Measurements from ENCODE around the gene TMEM53.

Gene TMEM53

DNA sequence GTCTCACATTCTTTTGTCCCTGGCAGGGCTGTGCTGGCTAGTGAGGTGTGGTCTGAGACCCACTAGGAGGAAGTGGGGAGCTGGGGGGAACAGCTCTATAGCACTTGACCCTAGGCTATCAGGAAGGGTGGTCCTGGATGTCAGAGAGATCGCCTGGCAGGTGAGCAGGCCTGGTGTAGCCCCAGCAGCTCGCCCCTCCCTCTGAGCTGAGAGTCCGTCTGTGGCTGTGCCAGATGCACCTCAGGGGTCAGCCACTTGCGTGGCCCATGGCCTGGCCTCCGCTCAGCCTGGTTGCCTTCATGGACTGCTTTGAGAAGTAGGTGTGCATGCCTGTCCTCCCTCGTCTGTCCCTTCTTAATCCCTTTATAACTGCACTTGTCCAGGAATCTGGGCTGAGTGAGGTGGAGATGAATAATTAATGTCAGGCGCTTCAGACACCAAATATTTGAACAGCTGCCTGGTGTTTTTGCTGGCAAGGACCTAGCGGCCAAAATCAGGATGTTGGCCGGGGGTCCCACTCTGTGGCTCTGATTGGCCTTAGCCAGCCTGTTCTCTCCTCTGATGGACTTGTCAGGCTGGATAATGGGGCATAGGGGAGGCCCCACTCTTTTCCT, 30.5 kb downstream of the TMEM53 start:
- Mint-ChIP-seq H3K4me1 (no peaks in the 10 kb centered on the region), H3K27ac (no peak overlapping the region), H3K27me3 (no peaks in the 10 kb centered on the region), H3K9me3 (no peaks in the 10 kb centered on the region), H3K36me3 (peaks cover 36% of the 10 kb centered on the region), H3K4me3 (no peak overlapping the region)
- CTCF ChIA-PET: interaction anchor here (3.7 kb wide), 1 partner anchor 9 kb away, joined by 28 read pairs; no protein-coding TSS in a partner anchor
- DNase-seq: no peak

DNA sequence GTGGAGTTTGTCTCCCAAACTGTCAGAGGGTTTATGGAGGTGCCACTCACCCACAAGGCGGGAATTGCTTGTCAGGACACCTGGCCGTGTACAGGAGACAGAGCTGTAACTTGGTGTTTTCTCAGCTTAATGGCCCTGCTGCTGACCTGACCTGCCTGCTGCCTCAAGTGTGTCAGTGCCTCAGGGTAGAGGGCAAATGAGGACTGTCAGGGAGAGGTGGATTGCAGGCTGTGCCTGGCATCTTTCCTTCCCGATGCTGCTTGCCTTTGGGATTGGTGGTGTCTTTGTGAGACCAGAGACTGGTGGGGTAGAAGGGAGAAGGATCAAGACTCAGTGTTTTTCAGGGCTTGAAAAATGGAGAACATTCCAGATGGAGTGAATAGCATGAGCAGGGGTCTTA, 31.4 kb downstream of the TMEM53 start:
- no peaks in the 10 kb centered on the region for H3K4me1 Mint-ChIP-seq
- DNase-seq: no peak
- no peak overlapping the region for H3K4me3 Mint-ChIP-seq
- peaks cover 38% of the 10 kb centered on the region for H3K36me3 Mint-ChIP-seq
- no peaks in the 10 kb centered on the region for H3K9me3 Mint-ChIP-seq
- CTCF ChIA-PET: interaction anchor here (1.2 to 3.7 kb wide), 3 partner anchors 10 to 48 kb away, joined by 3 to 28 read pairs (median 4); no protein-coding TSS in a partner anchor
- no peaks in the 10 kb centered on the region for H3K27me3 Mint-ChIP-seq
- H3K27ac Mint-ChIP-seq: no peak overlapping the region

DNA sequence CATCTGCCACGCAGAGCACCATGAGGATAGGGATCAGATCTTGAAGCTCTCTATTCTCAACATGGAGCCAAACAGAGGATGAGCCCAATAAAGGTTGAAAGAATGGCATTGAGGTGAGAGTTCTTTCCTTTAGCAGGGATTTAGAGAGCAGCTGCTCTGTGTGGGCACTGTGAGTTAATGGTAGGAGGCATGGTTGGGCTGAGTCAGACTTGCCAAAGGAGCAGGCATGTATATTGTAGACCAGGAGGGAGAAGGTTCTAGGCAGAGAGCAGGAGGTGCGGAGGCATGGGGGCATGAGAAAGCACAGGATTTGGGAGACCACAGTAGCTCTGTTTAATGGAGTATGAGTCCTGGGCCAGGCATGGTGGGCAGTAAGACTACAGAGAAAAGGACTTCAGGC, 32.0 kb downstream of the TMEM53 start:
- H3K4me3 Mint-ChIP-seq: no peak overlapping the region
- H3K4me1 Mint-ChIP-seq: no peaks in the 10 kb centered on the region
- no peaks in the 10 kb centered on the region for H3K9me3 Mint-ChIP-seq
- no peaks in the 10 kb centered on the region for H3K27me3 Mint-ChIP-seq
- H3K36me3 Mint-ChIP-seq: peaks cover 37% of the 10 kb centered on the region
- no peak overlapping the region for H3K27ac Mint-ChIP-seq
- DNase-seq: no peak
- CTCF ChIA-PET: interaction anchor here (1.1 to 3.7 kb wide), 6 partner anchors 8 to 47 kb away, joined by 3 to 28 read pairs (median 3); no protein-coding TSS in a partner anchor

DNA sequence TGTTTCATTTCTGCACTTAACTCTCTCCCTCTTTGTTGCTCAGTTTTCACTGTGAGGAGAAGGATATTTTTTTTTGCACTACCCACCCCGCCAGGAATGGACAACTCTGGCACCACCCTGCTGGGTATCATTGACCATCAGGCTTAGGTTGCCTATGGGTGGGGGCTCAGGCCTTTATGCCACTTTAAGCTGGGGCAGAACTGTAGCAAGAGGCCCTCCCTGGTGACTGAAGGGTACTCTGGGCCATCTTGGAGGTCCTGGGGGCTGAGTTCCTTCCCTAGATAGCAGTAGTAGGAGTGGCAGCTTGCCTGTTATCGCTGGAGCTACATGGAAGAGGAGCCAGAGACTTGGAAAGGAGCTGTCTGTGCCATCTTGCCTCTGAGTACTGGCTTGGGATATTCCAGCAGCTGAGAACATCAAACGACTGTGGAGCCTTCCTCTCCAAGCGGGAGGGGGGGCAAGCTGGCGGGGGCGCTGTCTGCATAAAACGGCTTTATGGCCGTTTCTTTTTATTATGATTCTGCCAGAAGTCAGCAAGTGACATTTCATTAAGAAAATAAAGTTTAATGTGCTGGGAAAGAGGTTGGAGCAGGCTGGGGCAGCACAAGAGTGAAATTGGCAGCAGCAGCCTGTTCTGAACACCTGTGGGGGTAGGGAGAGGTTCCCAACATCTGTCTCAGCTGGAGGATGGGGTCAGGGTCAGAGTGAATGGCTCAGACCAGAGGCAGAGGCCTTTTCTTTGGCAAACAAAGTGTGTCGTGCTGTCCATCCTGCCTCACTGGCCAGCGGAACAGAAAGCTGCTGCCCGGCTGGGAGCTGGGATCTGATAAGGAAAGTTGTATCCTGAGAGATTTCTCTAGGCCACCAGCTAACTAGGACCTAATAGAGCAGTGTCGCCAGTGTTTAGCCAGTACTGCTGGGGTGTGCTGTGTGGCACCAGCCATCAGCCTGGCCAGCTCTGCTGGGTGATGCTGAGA, 32.9 kb downstream of the TMEM53 start:
- Mint-ChIP-seq H3K36me3 (peaks cover 44% of the 10 kb centered on the region), H3K27me3 (no peaks in the 10 kb centered on the region), H3K4me1 (no peaks in the 10 kb centered on the region), H3K9me3 (no peaks in the 10 kb centered on the region), H3K27ac (no peak overlapping the region), H3K4me3 (no peak overlapping the region)
- CTCF ChIA-PET: interaction anchor here (1.1 to 3.7 kb wide), 5 partner anchors 9 to 14 kb away, joined by 3 to 28 read pairs (median 3); no protein-coding TSS in a partner anchor
- DNase-seq: no peak

DNA sequence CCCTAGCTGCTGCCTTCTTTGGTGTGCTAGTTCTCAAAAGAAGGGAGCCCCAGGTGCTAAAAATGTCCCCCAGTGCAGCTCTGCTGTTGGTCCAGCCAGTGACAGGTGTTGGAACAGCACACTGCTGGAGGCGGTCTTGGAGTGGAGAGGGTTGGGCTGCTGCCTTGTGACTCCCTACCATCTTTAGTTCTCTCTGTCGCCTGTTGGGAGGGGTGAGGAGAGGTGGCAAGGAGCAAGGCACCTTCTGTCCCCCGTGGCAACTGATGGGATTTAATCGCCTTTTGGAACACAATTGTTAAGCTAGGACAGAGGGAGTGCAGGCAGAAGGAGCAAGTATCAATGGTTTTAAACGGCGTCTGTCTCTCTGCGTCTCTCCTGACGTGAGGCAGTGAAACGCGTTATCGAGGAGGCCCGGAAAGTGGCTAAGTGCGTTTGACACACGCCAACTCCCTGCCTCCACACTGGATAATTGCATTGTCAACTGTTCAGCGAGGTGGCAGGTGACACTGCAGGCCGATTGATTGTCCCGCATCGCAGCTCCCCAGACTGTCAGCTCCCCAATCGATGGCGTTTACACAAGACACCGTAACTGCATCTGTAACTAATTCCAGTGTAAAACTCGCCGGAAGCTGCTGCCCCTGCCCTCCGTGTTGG, 34.0 kb downstream of the TMEM53 start:
- no peak overlapping the region for H3K27ac Mint-ChIP-seq
- H3K9me3 Mint-ChIP-seq: no peaks in the 10 kb centered on the region
- no peaks in the 10 kb centered on the region for H3K27me3 Mint-ChIP-seq
- H3K4me3 Mint-ChIP-seq: no peak overlapping the region
- CTCF ChIA-PET: interaction anchor here (3.2 kb wide), 1 partner anchor 12 kb away, joined by 14 read pairs; no protein-coding TSS in a partner anchor
- peaks cover 48% of the 10 kb centered on the region for H3K36me3 Mint-ChIP-seq
- DNase-seq: no peak
- no peaks in the 10 kb centered on the region for H3K4me1 Mint-ChIP-seq

DNA sequence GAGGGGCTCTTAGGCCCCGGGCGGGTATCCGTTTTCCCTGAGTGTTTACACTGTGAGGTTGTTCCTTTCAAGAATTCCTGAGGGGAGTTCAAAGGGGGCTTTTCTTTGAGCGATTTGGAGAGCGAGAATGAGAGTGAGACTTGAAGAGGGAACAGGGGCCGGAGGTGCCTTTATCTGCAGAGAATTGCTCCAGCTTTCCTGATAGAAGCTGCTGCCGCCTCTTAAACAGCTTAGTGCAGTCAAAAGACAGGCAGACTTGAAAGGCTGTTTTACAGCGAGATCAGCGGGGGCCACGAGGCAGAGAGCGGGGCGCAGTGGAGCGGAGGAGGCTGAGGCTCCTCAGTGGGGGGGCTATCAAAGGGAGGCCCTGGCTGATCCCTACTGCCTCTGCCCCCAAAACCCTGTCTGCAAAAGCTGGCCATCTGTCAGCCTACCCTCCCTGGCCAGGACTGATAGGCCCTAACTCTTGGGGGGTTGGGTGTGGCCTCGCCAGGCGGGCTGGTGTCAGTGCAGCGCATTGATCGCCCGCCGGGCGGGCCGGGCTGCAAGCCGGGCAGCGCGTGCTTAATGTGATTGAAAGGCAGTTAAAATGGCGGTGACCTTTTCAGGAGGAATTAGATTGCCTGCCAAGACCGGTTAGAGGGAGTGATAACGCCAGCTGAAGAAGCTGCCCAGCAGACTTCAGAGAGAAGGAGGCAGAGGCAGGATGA, 36.4 kb downstream of the TMEM53 start:
- no peak for DNase-seq
- Mint-ChIP-seq H3K4me3 (no peak overlapping the region), H3K4me1 (peaks cover 23% of the 10 kb centered on the region), H3K27ac (no peak overlapping the region), H3K36me3 (peaks cover 50% of the 10 kb centered on the region), H3K9me3 (no peaks in the 10 kb centered on the region), H3K27me3 (no peaks in the 10 kb centered on the region)
- CTCF ChIA-PET: interaction anchor here (0.9 to 3.2 kb wide), 2 partner anchors 14 to 22 kb away, joined by 3 to 14 read pairs; no protein-coding TSS in a partner anchor

DNA sequence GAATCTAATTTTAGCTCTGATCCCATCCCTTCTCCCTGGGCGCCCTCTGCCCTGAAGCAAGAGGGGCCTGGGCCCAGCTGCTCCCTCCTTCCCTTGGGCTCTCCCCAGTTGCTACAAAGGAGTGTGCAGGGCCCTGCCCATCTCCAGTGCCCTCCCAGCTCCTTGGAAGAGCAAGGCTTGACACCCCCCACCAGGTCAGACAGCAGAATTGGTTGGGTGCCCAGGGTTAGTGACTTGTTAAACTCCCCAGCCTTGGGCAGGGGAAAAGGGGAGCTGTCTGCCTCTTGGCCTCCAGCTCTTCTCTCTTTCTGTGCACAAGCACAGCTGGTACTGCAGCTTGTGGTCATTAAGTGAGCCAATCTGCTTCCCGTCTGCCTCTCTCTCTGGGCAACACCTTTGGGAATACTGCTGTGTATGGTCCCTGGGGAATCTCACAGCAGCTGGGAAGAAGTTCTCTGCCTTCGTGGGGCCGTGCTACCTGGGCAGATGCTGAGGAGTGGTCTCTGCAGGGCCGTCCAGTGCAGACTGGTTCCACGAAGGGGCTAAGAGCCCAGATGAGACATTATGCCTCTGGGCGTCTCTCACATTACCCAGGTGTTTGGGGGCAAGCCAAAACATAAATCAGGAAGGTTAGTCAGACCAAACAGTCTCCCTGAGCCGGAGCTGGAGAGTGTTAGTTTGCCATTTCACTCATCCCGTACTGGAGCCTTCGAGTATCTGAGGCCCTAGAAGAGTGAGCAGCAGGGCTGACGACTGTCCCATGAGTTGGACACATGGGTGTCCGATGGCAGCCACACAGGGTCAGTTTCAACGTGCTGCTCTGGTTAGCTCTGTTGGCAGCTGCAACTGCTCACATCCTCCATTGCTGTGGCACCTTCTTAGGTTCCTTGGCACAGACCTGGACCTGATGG, 37.3 kb downstream of the TMEM53 start:
- H3K4me3 Mint-ChIP-seq: no peak overlapping the region
- no peaks in the 10 kb centered on the region for H3K27me3 Mint-ChIP-seq
- no peaks in the 10 kb centered on the region for H3K9me3 Mint-ChIP-seq
- CTCF ChIA-PET: interaction anchor here (0.8 to 1.0 kb wide), 2 partner anchors 16 to 43 kb away, joined by 3 to 4 read pairs; no protein-coding TSS in a partner anchor
- H3K36me3 Mint-ChIP-seq: peaks cover 48% of the 10 kb centered on the region
- no peak for DNase-seq
- peaks cover 29% of the 10 kb centered on the region for H3K4me1 Mint-ChIP-seq
- H3K27ac Mint-ChIP-seq: no peak overlapping the region

DNA sequence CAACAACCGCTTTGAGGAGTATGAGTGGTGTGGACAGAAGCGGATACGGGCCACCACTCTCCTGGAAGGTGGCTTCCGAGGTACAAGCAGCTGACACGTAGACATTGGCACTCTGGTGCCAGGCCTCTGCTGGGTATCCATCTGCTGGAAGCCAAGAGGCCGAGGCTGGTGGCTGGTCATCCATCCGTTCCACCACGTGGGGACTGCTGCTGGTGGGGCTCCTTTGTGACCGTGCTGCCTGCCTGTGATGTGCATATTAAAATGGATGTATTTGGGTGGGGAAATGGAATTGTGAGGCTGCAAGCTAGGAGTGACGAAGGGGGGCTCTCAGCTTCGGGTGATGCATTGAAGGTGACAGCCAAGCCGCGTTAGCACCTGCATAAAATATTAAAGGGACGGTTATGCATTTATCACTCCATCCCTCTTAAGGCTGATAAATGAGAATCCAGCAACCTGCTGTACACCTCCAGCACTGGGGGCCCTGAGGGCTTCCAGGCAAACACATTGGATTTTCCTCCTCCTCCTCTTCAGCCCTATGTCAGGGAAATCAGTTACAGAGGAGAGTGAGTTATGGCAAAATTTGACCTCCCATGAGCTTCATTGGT, 38.1 kb downstream of the TMEM53 start:
- DNase-seq: no peak
- H3K9me3 Mint-ChIP-seq: no peaks in the 10 kb centered on the region
- H3K27me3 Mint-ChIP-seq: no peaks in the 10 kb centered on the region
- no peak overlapping the region for H3K4me3 Mint-ChIP-seq
- CTCF ChIA-PET: interaction anchor here (0.8 to 1.0 kb wide), 2 partner anchors 17 to 42 kb away, joined by 3 to 4 read pairs; no protein-coding TSS in a partner anchor
- peaks cover 32% of the 10 kb centered on the region for H3K4me1 Mint-ChIP-seq
- no peak overlapping the region for H3K27ac Mint-ChIP-seq
- peaks cover 48% of the 10 kb centered on the region for H3K36me3 Mint-ChIP-seq

DNA sequence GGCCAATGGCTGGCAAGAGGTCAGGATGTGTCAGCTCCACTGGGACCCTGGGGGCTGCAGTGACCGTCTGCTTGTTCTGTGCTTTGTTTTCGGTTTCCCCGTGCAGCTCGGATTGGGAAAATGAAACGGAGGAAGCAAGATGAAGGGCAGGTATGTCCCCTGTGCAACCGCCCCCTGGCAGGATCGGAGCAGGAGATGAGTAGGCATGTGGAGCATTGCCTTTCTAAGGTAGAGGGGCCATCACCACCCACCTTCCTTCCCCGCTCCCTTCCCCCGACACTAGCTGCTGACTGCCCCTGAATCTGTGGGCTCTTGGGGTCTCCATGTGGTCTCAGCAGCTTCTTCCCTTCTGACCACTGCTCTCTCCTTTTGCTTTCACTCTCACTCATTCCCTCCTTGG, 38.8 kb downstream of the TMEM53 start:
- no peaks in the 10 kb centered on the region for H3K9me3 Mint-ChIP-seq
- CTCF ChIA-PET: no interaction called here
- DNase-seq: no peak
- peaks cover 39% of the 10 kb centered on the region for H3K4me1 Mint-ChIP-seq
- no peak overlapping the region for H3K4me3 Mint-ChIP-seq
- H3K27ac Mint-ChIP-seq: no peak overlapping the region
- H3K27me3 Mint-ChIP-seq: no peaks in the 10 kb centered on the region
- H3K36me3 Mint-ChIP-seq: peaks cover 52% of the 10 kb centered on the region

DNA sequence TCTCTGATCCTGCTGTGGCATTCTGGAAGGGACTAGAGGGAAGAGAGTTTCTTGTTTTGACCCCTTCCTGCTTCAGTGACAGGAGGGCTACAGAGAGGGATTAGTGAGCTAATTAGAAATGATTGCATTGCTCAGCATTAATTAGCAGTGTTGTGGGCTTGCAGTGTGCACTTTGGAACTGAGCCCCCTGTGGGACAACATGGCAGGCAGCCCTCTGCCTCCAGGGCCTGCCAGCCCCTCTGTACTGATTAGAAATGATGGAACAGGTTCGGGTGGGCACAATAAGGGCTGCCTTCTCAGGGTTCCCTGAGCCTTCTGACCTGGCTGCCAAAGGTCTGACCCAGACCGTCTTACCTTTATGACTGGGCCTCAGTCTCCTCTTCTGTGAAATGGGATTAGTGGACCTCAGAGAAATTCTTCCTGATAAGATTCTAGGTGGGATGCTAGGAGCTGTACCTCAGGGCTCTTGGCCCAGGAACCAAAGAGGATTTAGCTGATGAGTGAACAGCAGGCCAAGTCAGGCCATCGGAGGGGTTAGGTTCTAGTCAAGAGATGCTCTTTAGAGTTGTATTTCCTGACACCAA, 39.6 kb downstream of the TMEM53 start:
- CTCF ChIA-PET: interaction anchor here (2.5 kb wide), 1 partner anchor 18 kb away, joined by 25 read pairs; no protein-coding TSS in a partner anchor
- Mint-ChIP-seq H3K4me1 (peaks cover 41% of the 10 kb centered on the region), H3K4me3 (no peak overlapping the region), H3K36me3 (peaks cover 52% of the 10 kb centered on the region), H3K27me3 (no peaks in the 10 kb centered on the region), H3K27ac (no peak overlapping the region), H3K9me3 (no peaks in the 10 kb centered on the region)
- no peak for DNase-seq

DNA sequence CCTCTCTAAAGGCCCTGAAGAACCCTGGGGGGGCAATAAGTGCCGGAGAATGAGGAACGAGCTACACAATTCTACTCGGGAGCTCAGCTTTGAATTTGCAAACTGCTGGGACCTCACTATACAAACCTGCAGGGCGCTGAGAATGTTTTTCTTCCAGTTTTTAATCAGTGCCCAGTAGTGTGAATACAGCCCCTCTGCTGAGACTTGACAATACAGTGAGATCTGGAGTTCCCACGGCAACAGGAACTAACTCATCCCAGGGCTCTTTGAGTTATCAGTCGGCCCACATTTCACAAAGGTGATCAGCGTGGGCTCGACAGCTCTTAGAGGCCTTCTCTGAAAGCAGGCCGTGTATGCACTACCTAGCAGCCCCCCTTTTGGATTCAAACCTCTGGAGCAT, 41.7 kb downstream of the TMEM53 start:
- Mint-ChIP-seq H3K9me3 (no peaks in the 10 kb centered on the region), H3K27me3 (no peaks in the 10 kb centered on the region), H3K4me3 (peak overlapping the region; percentile 84), H3K4me1 (peaks cover 41% of the 10 kb centered on the region), H3K27ac (peak overlapping the region; percentile 97), H3K36me3 (peaks cover 43% of the 10 kb centered on the region)
- no peak for DNase-seq
- CTCF ChIA-PET: interaction anchor here (1.3 to 2.5 kb wide), 2 partner anchors 9 to 20 kb away, joined by 3 to 25 read pairs; no protein-coding TSS in a partner anchor

Data from activated naive CD4-positive, alpha-beta T cell treated with anti-CD3 and anti-CD28 coated beads, Interleukin-2, amount 10 ng/mL, durations not matched to agents 7 days and 5 days (primary cell).